Mucosa of rectum (tissue), 2 donors: Measurements from ENCODE around the gene UCMA.

Source experiments
- H3K27ac ChIP-seq, 2 donors: one replicate each; pipeline ENCODE4 v1.7.0; 2013; ENCODE audit warnings: inconsistent platforms in 2 of 2, low read depth in 2 of 2, low read length in 2 of 2
- H3K27me3 ChIP-seq, 2 donors: one replicate each; pipeline ENCODE4 v1.7.0; 2013; ENCODE audit warnings: low read length in 2 of 2; ENCODE audit not compliant: control insufficient read depth in 2 of 2, insufficient read depth in 2 of 2
- H3K36me3 ChIP-seq, 2 donors: one replicate each; pipeline ENCODE4 v1.7.0; 2013; ENCODE audit warnings: low read length in 2 of 2; ENCODE audit not compliant: control insufficient read depth in 2 of 2, insufficient read depth in 2 of 2
- H3K4me1 ChIP-seq, 2 donors: one replicate each; pipeline ENCODE4 v1.7.0; 2013; ENCODE audit warnings: low read length in 2 of 2, mild to moderate bottlenecking in 1 of 2; ENCODE audit not compliant: control insufficient read depth in 2 of 2, insufficient read depth in 2 of 2
- H3K4me3 ChIP-seq, 2 donors: one replicate each; pipeline ENCODE4 v1.7.0; 2013; ENCODE audit warnings: low read length in 2 of 2
- H3K9ac ChIP-seq, 2 donors: one replicate each; pipeline ENCODE4 v1.7.0; 2013; ENCODE audit warnings: low read length in 2 of 2, low read depth in 1 of 2, mild to moderate bottlenecking in 1 of 2
- H3K9me3 ChIP-seq, 2 donors: one replicate each; pipeline ENCODE4 v1.7.0; 2013; ENCODE audit warnings: low read length in 2 of 2; ENCODE audit not compliant: control insufficient read depth in 2 of 2
- donor health status: healthy.
- donor health status: Normal muscosa, but diverticular disease.

The UCMA gene

DNA sequence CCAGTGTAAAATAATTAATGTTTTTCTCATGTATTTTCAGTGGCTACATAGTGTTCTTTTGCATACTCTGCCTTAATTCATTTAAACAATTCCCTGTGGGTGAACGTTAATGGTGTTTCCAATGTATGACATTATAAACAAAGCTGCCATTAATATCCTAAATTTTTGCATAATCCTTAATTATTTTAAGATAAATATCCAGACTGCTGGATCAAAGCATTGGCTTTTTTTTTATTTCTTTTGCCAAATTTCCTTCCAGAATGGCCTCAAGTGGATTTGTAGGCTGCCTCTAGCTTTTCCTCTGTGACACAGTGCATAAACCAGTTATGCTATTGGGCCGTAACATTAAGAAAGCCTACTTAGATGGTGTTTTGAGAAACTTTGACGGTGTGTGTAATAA, 43.4 kb downstream of the UCMA start:
- Histone ChIP-seq H3K4me1 (no peaks in the 10 kb centered on the region), H3K9me3 (no peaks in the 10 kb centered on the region), H3K4me3 (no peak overlapping the region), H3K27ac (no peak overlapping the region), H3K27me3 (no peaks in the 10 kb centered on the region), H3K9ac (no peak overlapping the region), H3K36me3 (peaks cover 0 to 4% of the 10 kb centered on the region in 2 donors)

DNA sequence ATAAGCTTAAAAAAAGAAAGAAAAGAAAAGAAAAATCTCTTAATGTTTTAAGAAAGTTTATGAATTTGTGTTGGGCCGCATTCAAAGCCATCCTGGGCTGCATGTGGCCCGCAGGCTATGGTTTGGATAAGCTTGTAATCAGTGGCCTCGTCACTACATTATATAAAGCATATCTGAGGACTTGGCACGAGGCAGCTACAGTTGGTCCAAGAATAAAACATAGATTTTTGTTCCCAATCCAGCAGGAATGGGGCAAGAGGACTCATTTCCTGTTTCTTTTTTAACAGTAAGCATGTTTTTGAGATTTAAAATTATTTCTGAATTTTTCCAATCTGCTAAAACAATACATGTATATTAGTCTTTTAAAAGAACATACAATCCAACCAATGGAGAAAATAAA, 44.2 kb downstream of the UCMA start:
- Histone ChIP-seq H3K9me3 (no peaks in the 10 kb centered on the region), H3K36me3 (peaks cover 0 to 4% of the 10 kb centered on the region in 2 donors), H3K4me3 (no peak overlapping the region), H3K27ac (no peak overlapping the region), H3K9ac (no peak overlapping the region), H3K27me3 (no peaks in the 10 kb centered on the region), H3K4me1 (no peaks in the 10 kb centered on the region)

DNA sequence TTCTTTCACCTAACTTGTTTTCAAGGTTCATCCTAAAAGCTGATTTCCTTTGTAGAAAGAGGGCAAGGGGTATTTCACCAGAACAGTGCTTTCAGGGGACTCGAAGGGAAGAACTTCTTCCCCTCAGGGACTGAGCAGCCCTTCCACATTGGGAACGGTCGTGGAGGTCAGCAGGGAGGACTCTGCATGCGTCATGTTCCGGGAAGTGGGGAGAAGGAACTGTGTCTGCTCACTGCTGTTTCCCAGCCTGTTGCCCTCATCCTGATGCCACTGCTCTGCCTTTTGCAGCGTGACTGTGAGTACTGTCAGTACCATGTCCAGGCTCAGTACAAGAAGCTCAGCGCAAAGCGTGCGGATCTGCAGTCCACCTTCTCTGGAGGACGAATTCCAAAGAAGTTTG, 45.6 kb downstream of the UCMA start:
- Histone ChIP-seq H3K9me3 (no peaks in the 10 kb centered on the region), H3K36me3 (peaks cover 0 to 4% of the 10 kb centered on the region in 2 donors)

DNA sequence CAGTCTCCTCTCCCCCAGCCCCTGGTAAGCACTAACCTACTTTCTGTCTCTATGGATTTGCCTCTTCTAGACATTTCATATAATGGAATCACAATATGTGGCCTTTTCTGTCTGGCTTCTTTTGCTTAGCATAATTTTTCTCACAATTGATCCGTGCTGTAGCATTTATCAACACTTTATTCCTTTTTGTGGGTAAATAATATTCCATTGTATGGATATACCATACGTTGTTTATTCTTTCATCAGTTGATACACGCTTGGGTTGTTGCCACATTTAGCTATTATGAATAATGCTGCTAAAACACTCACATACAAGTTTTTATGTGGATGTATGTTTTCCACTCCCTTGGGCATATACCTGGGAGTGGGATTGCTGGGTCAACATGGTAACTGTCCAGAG, 47.0 kb downstream of the UCMA start:
- H3K4me3 ChIP-seq, result no peak overlapping the region
- H3K9me3 ChIP-seq, result no peaks in the 10 kb centered on the region
- H3K27ac ChIP-seq, result no peak overlapping the region
- no peaks in the 10 kb centered on the region for H3K27me3 ChIP-seq
- no peaks in the 10 kb centered on the region for H3K4me1 ChIP-seq
- H3K9ac ChIP-seq, result no peak overlapping the region
- peaks cover 0 to 4% of the 10 kb centered on the region in 2 donors for H3K36me3 ChIP-seq

More for the DNA sequence above, 45.6 kb downstream of the UCMA start:
- Histone ChIP-seq H3K9ac (no peak overlapping the region), H3K4me1 (no peaks in the 10 kb centered on the region), H3K4me3 (no peak overlapping the region), H3K27me3 (no peaks in the 10 kb centered on the region), H3K27ac (no peak overlapping the region)

DNA sequence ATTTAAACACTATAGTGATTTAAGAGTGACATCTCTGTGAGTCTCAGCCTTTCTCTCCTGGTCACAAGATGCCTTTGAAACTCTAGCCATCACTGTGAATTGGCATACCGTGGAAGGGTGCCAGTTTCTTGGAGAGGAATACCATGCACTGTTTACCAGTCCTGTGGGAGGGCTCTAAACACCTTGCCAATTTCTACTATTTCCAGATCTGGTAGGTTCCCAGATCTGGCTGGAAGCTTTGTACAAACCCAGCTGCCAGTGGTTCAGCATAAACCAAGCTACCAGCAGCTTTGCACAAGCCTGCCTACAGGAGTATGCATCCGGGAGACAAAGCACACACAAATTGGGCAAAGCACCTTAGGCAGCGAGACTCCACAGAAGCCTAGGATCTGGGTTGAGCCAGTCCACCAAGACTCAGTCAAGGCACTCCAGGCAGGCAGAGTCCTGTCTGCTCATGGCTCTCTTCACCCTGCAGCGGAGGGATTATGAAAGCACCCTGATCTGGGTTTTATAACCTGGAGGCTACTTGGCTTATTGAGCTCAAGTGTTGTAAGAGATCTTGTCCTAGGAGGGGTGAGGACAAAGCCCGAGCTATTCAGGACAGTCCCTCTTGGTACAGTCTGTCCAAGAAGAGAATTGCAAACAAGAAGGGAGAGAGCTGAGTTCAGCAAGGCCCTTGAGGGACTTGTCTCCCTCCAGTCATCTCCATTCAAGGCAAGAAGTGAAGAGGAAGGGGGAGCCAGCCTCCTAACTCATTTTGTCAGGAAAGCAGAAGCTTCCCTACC, 49.3 kb downstream of the UCMA start:
- Histone ChIP-seq H3K9me3 (no peaks in the 10 kb centered on the region), H3K4me3 (no peak overlapping the region), H3K27me3 (no peaks in the 10 kb centered on the region), H3K4me1 (no peaks in the 10 kb centered on the region), H3K27ac (no peak overlapping the region), H3K36me3 (peaks cover 0 to 4% of the 10 kb centered on the region in 2 donors), H3K9ac (no peak overlapping the region)

DNA sequence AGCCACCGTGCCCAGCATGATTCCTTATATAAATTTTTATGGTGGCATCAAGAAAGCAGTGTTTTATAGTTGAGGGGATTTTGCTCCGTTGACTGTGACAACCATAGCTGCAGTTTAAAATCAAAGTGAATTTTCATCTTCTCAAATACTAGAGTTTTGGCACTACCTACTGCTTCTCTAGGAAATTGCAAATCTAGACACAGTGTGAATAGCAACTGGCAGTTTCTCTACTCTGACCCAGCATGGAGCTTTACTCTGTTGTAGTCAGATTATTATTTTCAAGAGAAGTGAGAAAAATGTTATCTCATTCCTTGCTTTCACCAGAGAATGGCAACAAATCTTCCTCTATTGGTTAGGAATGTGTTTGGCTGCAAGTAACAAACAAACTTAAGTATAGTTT, 49.9 kb downstream of the UCMA start:
- no peak overlapping the region for H3K27ac ChIP-seq

DNA sequence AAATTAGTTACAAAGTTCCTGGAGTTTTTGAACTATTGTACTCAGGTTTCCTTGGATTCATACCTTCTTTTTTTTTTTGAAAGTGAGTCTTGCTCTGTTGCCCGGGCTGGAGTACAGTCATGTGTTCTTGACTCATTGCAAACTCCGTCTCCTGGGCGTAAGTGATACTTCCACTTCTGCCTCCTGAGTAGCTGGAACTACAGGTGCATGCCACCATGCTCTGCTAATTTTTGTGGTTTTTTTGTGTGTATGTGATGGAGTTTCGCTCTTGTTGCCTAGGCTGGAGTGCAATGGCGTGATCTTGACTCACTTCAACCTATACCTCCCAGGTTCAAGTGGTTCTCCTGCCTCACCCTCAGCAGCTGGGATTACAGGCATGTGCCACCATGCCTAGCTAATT, 50.5 kb downstream of the UCMA start:
- H3K4me3 ChIP-seq, result no peak overlapping the region
- H3K4me1 ChIP-seq, result no peaks in the 10 kb centered on the region
- no peak overlapping the region for H3K27ac ChIP-seq
- H3K9ac ChIP-seq, result no peak overlapping the region
- no peaks in the 10 kb centered on the region for H3K27me3 ChIP-seq
- H3K9me3 ChIP-seq, result no peaks in the 10 kb centered on the region
- H3K36me3 ChIP-seq, result peaks cover 0 to 1% of the 10 kb centered on the region in 2 donors

More for the DNA sequence above, 49.9 kb downstream of the UCMA start:
- Histone ChIP-seq H3K4me1 (no peaks in the 10 kb centered on the region), H3K9me3 (no peaks in the 10 kb centered on the region), H3K4me3 (no peak overlapping the region), H3K27me3 (no peaks in the 10 kb centered on the region), H3K36me3 (peaks cover 0 to 4% of the 10 kb centered on the region in 2 donors), H3K9ac (no peak overlapping the region)

DNA sequence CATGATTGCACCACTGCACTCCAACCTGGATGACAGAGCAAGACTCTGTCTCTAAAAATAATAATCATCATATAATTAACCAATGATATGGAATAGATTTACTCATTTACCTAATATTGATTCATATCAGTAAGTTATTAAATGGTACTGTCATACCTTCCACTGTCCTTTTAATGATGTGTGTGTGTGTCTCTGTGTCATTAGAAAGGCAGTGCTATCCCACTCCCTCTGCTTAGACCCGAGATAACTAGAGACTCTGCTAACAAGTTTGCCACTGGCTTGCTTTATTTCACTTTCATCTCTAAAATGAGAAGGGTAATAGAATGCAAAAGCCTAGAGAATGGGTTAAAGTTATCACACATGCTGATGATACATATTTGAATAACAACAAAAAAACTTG, 51.8 kb downstream of the UCMA start:
- H3K9ac ChIP-seq, result no peak overlapping the region
- no peaks in the 10 kb centered on the region for H3K9me3 ChIP-seq
- no peaks in the 10 kb centered on the region for H3K27me3 ChIP-seq
- no peak overlapping the region for H3K4me3 ChIP-seq
- no peak overlapping the region for H3K27ac ChIP-seq
- H3K4me1 ChIP-seq, result no peaks in the 10 kb centered on the region
- no peaks in the 10 kb centered on the region for H3K36me3 ChIP-seq

DNA sequence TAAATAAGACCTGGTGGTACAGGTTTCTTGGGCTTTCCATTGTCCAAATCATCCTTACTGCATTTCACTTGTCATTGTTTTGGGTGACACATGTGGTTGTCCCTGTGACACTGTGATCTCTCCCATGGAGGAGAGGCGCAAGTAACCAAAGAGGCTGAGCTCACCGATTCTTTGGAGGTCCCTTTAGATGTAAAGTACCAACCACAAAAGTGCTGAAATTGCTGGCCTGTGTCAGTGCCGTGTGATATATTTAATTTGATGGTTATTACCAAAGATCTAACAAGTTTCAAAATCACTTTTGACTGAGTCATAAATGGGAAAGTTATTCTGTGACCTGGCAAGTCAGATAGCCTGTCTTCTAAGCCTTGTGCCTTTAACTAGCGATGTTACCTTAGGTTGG, 53.4 kb downstream of the UCMA start:
- Histone ChIP-seq H3K36me3 (no peaks in the 10 kb centered on the region), H3K9ac (no peak overlapping the region), H3K27ac (no peak overlapping the region), H3K4me1 (no peaks in the 10 kb centered on the region), H3K27me3 (no peaks in the 10 kb centered on the region), H3K9me3 (no peaks in the 10 kb centered on the region), H3K4me3 (no peak overlapping the region)

DNA sequence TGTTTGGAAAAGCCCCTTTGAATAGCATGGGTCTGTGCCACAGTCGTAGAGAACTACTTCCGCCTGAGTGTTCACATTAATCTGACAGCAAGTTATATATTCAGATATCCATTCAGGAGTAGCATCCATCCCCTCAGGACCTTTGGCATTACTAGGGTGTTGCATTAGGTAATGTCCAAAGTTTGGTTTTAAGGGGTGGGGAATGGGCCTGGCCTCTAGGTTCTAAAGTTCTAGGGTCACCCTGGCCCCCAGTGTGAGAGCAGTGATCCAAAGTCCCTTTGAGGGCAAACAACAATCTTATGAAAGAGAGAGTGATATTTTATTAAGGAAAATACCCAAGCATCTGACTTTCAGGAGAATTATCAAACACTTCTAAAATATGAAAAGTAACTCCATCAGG, 60.6 kb downstream of the UCMA start:
- H3K36me3 ChIP-seq, result no peaks in the 10 kb centered on the region
- H3K4me1 ChIP-seq, result no peaks in the 10 kb centered on the region
- H3K9me3 ChIP-seq, result no peaks in the 10 kb centered on the region
- H3K9ac ChIP-seq, result no peak overlapping the region
- no peak overlapping the region for H3K27ac ChIP-seq
- no peaks in the 10 kb centered on the region for H3K27me3 ChIP-seq
- no peak overlapping the region for H3K4me3 ChIP-seq
